IPS DF 4.7 (cell line): Measurements from ENCODE around the gene LOXL3.

ENCODE experiments used
- DNase-seq: peaks from one replicate; pipeline ENCODE4 v3.0.0-alpha.2; 2013; ENCODE audit warnings: low spot score; ENCODE audit errors: extremely low read depth

Gene LOXL3

GRCh38 chr2:74551942-74552913 is 1.5 kb downstream of the LOXL3 start:
- DNase-seq: no peak

GRCh38 chr2:74551530-74551929 is 2.2 kb downstream of the LOXL3 start:
- DNase-seq: no peak

- no peak for DNase-seq
Measured at GRCh38 chr2:74550231-74550630, 3.5 kb downstream of the LOXL3 start.

- DNase-seq: no peak
Measured at GRCh38 chr2:74548900-74549826, 4.6 kb downstream of the LOXL3 start.

- DNase-seq: no peak
Measured at GRCh38 chr2:74548285-74548899, 5.3 kb downstream of the LOXL3 start.

GRCh38 chr2:74546004-74546403 is 7.7 kb downstream of the LOXL3 start:
- DNase-seq: no peak

GRCh38 chr2:74544634-74545033 is 9.1 kb downstream of the LOXL3 start:
- DNase-seq: no peak

- DNase-seq: no peak
Measured at GRCh38 chr2:74542978-74543377, 10.8 kb downstream of the LOXL3 start.

- DNase-seq: no peak
Measured at GRCh38 chr2:74540291-74540690, 13.5 kb downstream of the LOXL3 start.

- DNase-seq: no peak
Measured at GRCh38 chr2:74538881-74539339, 14.8 kb downstream of the LOXL3 start.

GRCh38 chr2:74537140-74537539 is 16.6 kb downstream of the LOXL3 start:
- DNase-seq: no peak

GRCh38 chr2:74536166-74536950 is 17.4 kb downstream of the LOXL3 start:
- no peak for DNase-seq

GRCh38 chr2:74535440-74535965 is 18.2 kb downstream of the LOXL3 start:
- no peak for DNase-seq

- DNase-seq: no peak
Measured at GRCh38 chr2:74534411-74534810, 19.3 kb downstream of the LOXL3 start.

GRCh38 chr2:74533464-74533863 is 20.3 kb downstream of the LOXL3 start:
- DNase-seq: no peak

- no peak for DNase-seq
Measured at GRCh38 chr2:74532222-74532621, 21.5 kb downstream of the LOXL3 start.

GRCh38 chr2:74531666-74532065 is 22.1 kb downstream of the LOXL3 start:
- DNase-seq: no peak

- no peak for DNase-seq
Measured at GRCh38 chr2:74530239-74531187, 23.2 kb downstream of the LOXL3 start.
